Measurements from ENCODE around the gene MGLL.

The MGLL gene

GRCh38 chr3:127698286-127698685 lies 124.0 kb downstream of the MGLL start:
- peaks cover 0 to 32% (median 24%) of the 10 kb centered on the region in 5 donors for H3K36me3 ChIP-seq (ENCODE audit: control insufficient read depth in 5 of 5, insufficient read depth in 5 of 5, low read length in 5 of 5)
- H3K9ac ChIP-seq (ENCODE audit: low read length in 5 of 5) = peak overlapping the region in 4 of 5 donors; percentile 51 to 73 (median 62)
- H3K27ac ChIP-seq (ENCODE audit: low read depth, low read length) = peak overlapping the region; percentile 97
- H3K4me1 ChIP-seq (ENCODE audit: control insufficient read depth in 5 of 5, insufficient read depth in 5 of 5, low read length in 5 of 5) = peaks cover 29 to 75% (median 71%) of the 10 kb centered on the region in 5 donors
- H3K4me3 ChIP-seq (ENCODE audit: low read depth in 1 of 5, low read length in 5 of 5) = peak overlapping the region in 1 of 5 donors; percentile 16
- no peaks in the 10 kb centered on the region for H3K9me3 ChIP-seq (ENCODE audit: control insufficient read depth in 5 of 5, low read length in 5 of 5)
- no peaks in the 10 kb centered on the region for H3K27me3 ChIP-seq (ENCODE audit: control insufficient read depth in 5 of 5, insufficient read depth in 4 of 5, low read length in 5 of 5)

GRCh38 chr3:127697551-127698240 lies 124.6 kb downstream of the MGLL start:
- no peaks in the 10 kb centered on the region for H3K9me3 ChIP-seq (ENCODE audit: control insufficient read depth in 5 of 5, low read length in 5 of 5)
- peaks cover 0 to 38% (median 28%) of the 10 kb centered on the region in 5 donors for H3K36me3 ChIP-seq (ENCODE audit: control insufficient read depth in 5 of 5, insufficient read depth in 5 of 5, low read length in 5 of 5)
- H3K4me1 ChIP-seq (ENCODE audit: control insufficient read depth in 5 of 5, insufficient read depth in 5 of 5, low read length in 5 of 5) = peaks cover 29 to 69% (median 65%) of the 10 kb centered on the region in 5 donors
- H3K27me3 ChIP-seq (ENCODE audit: control insufficient read depth in 5 of 5, insufficient read depth in 4 of 5, low read length in 5 of 5) = no peaks in the 10 kb centered on the region
- H3K9ac ChIP-seq (ENCODE audit: low read length in 5 of 5) = peak overlapping the region in 4 of 5 donors; percentile 51 to 73 (median 62)
- H3K27ac ChIP-seq (ENCODE audit: low read depth, low read length) = peak overlapping the region; percentile 97
- peak overlapping the region in 3 of 5 donors; percentile 13 to 17 (median 13) for H3K4me3 ChIP-seq (ENCODE audit: low read depth in 1 of 5, low read length in 5 of 5)

- H3K36me3 ChIP-seq (ENCODE audit: control insufficient read depth in 5 of 5, insufficient read depth in 5 of 5, low read length in 5 of 5) = peaks cover 0 to 54% (median 52%) of the 10 kb centered on the region in 5 donors
- no peak overlapping the region for H3K27ac ChIP-seq (ENCODE audit: low read depth, low read length)
- H3K9me3 ChIP-seq (ENCODE audit: control insufficient read depth in 5 of 5, low read length in 5 of 5) = no peaks in the 10 kb centered on the region
- no peak overlapping the region for H3K4me3 ChIP-seq (ENCODE audit: low read depth in 1 of 5, low read length in 5 of 5)
- H3K9ac ChIP-seq (ENCODE audit: low read length in 5 of 5) = no peak overlapping the region
- H3K27me3 ChIP-seq (ENCODE audit: control insufficient read depth in 5 of 5, insufficient read depth in 4 of 5, low read length in 5 of 5) = no peaks in the 10 kb centered on the region
- peaks cover 22 to 49% (median 44%) of the 10 kb centered on the region in 5 donors for H3K4me1 ChIP-seq (ENCODE audit: control insufficient read depth in 5 of 5, insufficient read depth in 5 of 5, low read length in 5 of 5)
Measured at GRCh38 chr3:127694467-127695215, 127.7 kb downstream of the MGLL start.

GRCh38 chr3:127693336-127693843 lies 128.9 kb downstream of the MGLL start:
- H3K9me3 ChIP-seq (ENCODE audit: control insufficient read depth in 5 of 5, low read length in 5 of 5) = no peaks in the 10 kb centered on the region
- no peak overlapping the region for H3K9ac ChIP-seq (ENCODE audit: low read length in 5 of 5)
- peaks cover 16 to 36% (median 32%) of the 10 kb centered on the region in 5 donors for H3K4me1 ChIP-seq (ENCODE audit: control insufficient read depth in 5 of 5, insufficient read depth in 5 of 5, low read length in 5 of 5)
- no peaks in the 10 kb centered on the region for H3K27me3 ChIP-seq (ENCODE audit: control insufficient read depth in 5 of 5, insufficient read depth in 4 of 5, low read length in 5 of 5)
- peaks cover 0 to 60% (median 60%) of the 10 kb centered on the region in 5 donors for H3K36me3 ChIP-seq (ENCODE audit: control insufficient read depth in 5 of 5, insufficient read depth in 5 of 5, low read length in 5 of 5)
- H3K4me3 ChIP-seq (ENCODE audit: low read depth in 1 of 5, low read length in 5 of 5) = no peak overlapping the region
- H3K27ac ChIP-seq (ENCODE audit: low read depth, low read length) = no peak overlapping the region

GRCh38 chr3:127692501-127693335 lies 129.6 kb downstream of the MGLL start:
- Histone ChIP-seq H3K9ac (ENCODE audit: low read length in 5 of 5) (no peak overlapping the region), H3K27ac (ENCODE audit: low read depth, low read length) (no peak overlapping the region), H3K36me3 (ENCODE audit: control insufficient read depth in 5 of 5, insufficient read depth in 5 of 5, low read length in 5 of 5) (peaks cover 0 to 60% (median 60%) of the 10 kb centered on the region in 5 donors), H3K4me3 (ENCODE audit: low read depth in 1 of 5, low read length in 5 of 5) (no peak overlapping the region), H3K4me1 (ENCODE audit: control insufficient read depth in 5 of 5, insufficient read depth in 5 of 5, low read length in 5 of 5) (peaks cover 10 to 30% (median 25%) of the 10 kb centered on the region in 5 donors), H3K9me3 (ENCODE audit: control insufficient read depth in 5 of 5, low read length in 5 of 5) (no peaks in the 10 kb centered on the region), H3K27me3 (ENCODE audit: control insufficient read depth in 5 of 5, insufficient read depth in 4 of 5, low read length in 5 of 5) (no peaks in the 10 kb centered on the region)

- Histone ChIP-seq H3K9ac (ENCODE audit: low read length in 5 of 5) (no peak overlapping the region), H3K4me3 (ENCODE audit: low read depth in 1 of 5, low read length in 5 of 5) (no peak overlapping the region), H3K27me3 (ENCODE audit: control insufficient read depth in 5 of 5, insufficient read depth in 4 of 5, low read length in 5 of 5) (no peaks in the 10 kb centered on the region), H3K4me1 (ENCODE audit: control insufficient read depth in 5 of 5, insufficient read depth in 5 of 5, low read length in 5 of 5) (peaks cover 6 to 22% (median 18%) of the 10 kb centered on the region in 5 donors), H3K27ac (ENCODE audit: low read depth, low read length) (no peak overlapping the region), H3K36me3 (ENCODE audit: control insufficient read depth in 5 of 5, insufficient read depth in 5 of 5, low read length in 5 of 5) (peaks cover 0 to 60% (median 60%) of the 10 kb centered on the region in 5 donors), H3K9me3 (ENCODE audit: control insufficient read depth in 5 of 5, low read length in 5 of 5) (no peaks in the 10 kb centered on the region)
Measured at GRCh38 chr3:127691974-127692373, 130.3 kb downstream of the MGLL start.

GRCh38 chr3:127691489-127691888 lies 130.8 kb downstream of the MGLL start:
- no peaks in the 10 kb centered on the region for H3K27me3 ChIP-seq (ENCODE audit: control insufficient read depth in 5 of 5, insufficient read depth in 4 of 5, low read length in 5 of 5)
- peaks cover 6 to 17% (median 13%) of the 10 kb centered on the region in 5 donors for H3K4me1 ChIP-seq (ENCODE audit: control insufficient read depth in 5 of 5, insufficient read depth in 5 of 5, low read length in 5 of 5)
- no peaks in the 10 kb centered on the region for H3K9me3 ChIP-seq (ENCODE audit: control insufficient read depth in 5 of 5, low read length in 5 of 5)
- peak overlapping the region in 1 of 5 donors; percentile 37 for H3K9ac ChIP-seq (ENCODE audit: low read length in 5 of 5)
- peaks cover 0 to 60% (median 60%) of the 10 kb centered on the region in 5 donors for H3K36me3 ChIP-seq (ENCODE audit: control insufficient read depth in 5 of 5, insufficient read depth in 5 of 5, low read length in 5 of 5)
- no peak overlapping the region for H3K4me3 ChIP-seq (ENCODE audit: low read depth in 1 of 5, low read length in 5 of 5)
- no peak overlapping the region for H3K27ac ChIP-seq (ENCODE audit: low read depth, low read length)

- H3K36me3 ChIP-seq (ENCODE audit: control insufficient read depth in 5 of 5, insufficient read depth in 5 of 5, low read length in 5 of 5) = peaks cover 0 to 60% (median 60%) of the 10 kb centered on the region in 5 donors
- H3K9ac ChIP-seq (ENCODE audit: low read length in 5 of 5) = peak overlapping the region in 3 of 5 donors; percentile 30 to 44 (median 37)
- H3K9me3 ChIP-seq (ENCODE audit: control insufficient read depth in 5 of 5, low read length in 5 of 5) = no peaks in the 10 kb centered on the region
- H3K27me3 ChIP-seq (ENCODE audit: control insufficient read depth in 5 of 5, insufficient read depth in 4 of 5, low read length in 5 of 5) = no peaks in the 10 kb centered on the region
- H3K4me3 ChIP-seq (ENCODE audit: low read depth in 1 of 5, low read length in 5 of 5) = no peak overlapping the region
- H3K27ac ChIP-seq (ENCODE audit: low read depth, low read length) = no peak overlapping the region
- peaks cover 6 to 13% (median 12%) of the 10 kb centered on the region in 5 donors for H3K4me1 ChIP-seq (ENCODE audit: control insufficient read depth in 5 of 5, insufficient read depth in 5 of 5, low read length in 5 of 5)
Measured at GRCh38 chr3:127690823-127691452, 131.4 kb downstream of the MGLL start.

GRCh38 chr3:127690106-127690505 lies 132.2 kb downstream of the MGLL start:
- peak overlapping the region in 1 of 5 donors; percentile 35 for H3K9ac ChIP-seq (ENCODE audit: low read length in 5 of 5)
- H3K27ac ChIP-seq (ENCODE audit: low read depth, low read length) = no peak overlapping the region
- H3K9me3 ChIP-seq (ENCODE audit: control insufficient read depth in 5 of 5, low read length in 5 of 5) = no peaks in the 10 kb centered on the region
- H3K4me1 ChIP-seq (ENCODE audit: control insufficient read depth in 5 of 5, insufficient read depth in 5 of 5, low read length in 5 of 5) = peaks cover 6 to 13% (median 10%) of the 10 kb centered on the region in 5 donors
- peaks cover 0 to 59% (median 57%) of the 10 kb centered on the region in 5 donors for H3K36me3 ChIP-seq (ENCODE audit: control insufficient read depth in 5 of 5, insufficient read depth in 5 of 5, low read length in 5 of 5)
- H3K4me3 ChIP-seq (ENCODE audit: low read depth in 1 of 5, low read length in 5 of 5) = no peak overlapping the region
- H3K27me3 ChIP-seq (ENCODE audit: control insufficient read depth in 5 of 5, insufficient read depth in 4 of 5, low read length in 5 of 5) = no peaks in the 10 kb centered on the region

Measured in subcutaneous abdominal adipose tissue (tissue), 5 donors.